A549 (cell line): ENCODE results near the gene IQCF6. TPM values are rescaled to one million over a fixed set of nuclear protein-coding genes. Genes with fewer than 3 reads are reported as not detected.

Source experiments
- ATAC-seq, 2 experiments: fragments of 200-7000 bp in 1 of 2; fragments of >200 bp in 1 of 2; cut with Nextera tagmentation in 1 of 2; cut with Tn5 transposase in 1 of 2; 3 replicates each; pipeline versions ENCODE4 v1.8.0 to v1.9.1; 2018 to 2020; ENCODE audit warnings: mild to moderate bottlenecking in 1 of 2, moderate library complexity in 1 of 2
- CTCF ChIA-PET: fragments of 300-600 bp; sonication (Branson Sonifier 250); formaldehyde crosslinking; extraction: SDS; loops from one replicate; lab custom pipeline; 2021; ENCODE audit warnings: antibody characterized with exemption, inconsistent platforms; lab: Yijun Ruan, JAX
- POLR2A ChIA-PET: fragments of 350-600 bp; formaldehyde crosslinking; extraction: SDS; loops from one replicate; lab custom pipeline; 2021; ENCODE audit warnings: antibody characterized with exemption, inconsistent platforms; lab: Yijun Ruan, JAX
- DNase-seq, 2 experiments: peaks; one replicate each; pipeline versions ENCODE4 v3.0.0 to v3.0.0-alpha.2; 2011 to 2016; ENCODE audit warnings: low read depth in 1 of 2, low spot score in 1 of 2
- FAIRE-seq: peaks from 2 replicates; lab custom pipeline; 2011; peaks lifted over from hg19 to GRCh38; lab: Jason Lieb, UNC
- H3K27ac ChIP-seq, 2 experiments: fragments of >200 bp; sonication (Bioruptor Twin); formaldehyde crosslinking; 3 replicates each; pipeline ENCODE4 v1.5.1; 2016 to 2017
- H3K4me1 ChIP-seq: fragments of >200 bp; sonication (Bioruptor Twin); formaldehyde crosslinking; 3 replicates; pipeline ENCODE4 v1.6.1; 2016
- H3K4me2 ChIP-seq: fragments of >200 bp; sonication (Bioruptor Twin); formaldehyde crosslinking; 3 replicates; pipeline ENCODE4 v1.6.1; 2016
- H3K4me3 ChIP-seq: fragments of >200 bp; sonication (Bioruptor Twin); formaldehyde crosslinking; 3 replicates; pipeline ENCODE4 v1.5.1; 2016
- H3K9me3 ChIP-seq: fragments of >200 bp; sonication (Bioruptor Twin); formaldehyde crosslinking; 3 replicates; pipeline ENCODE4 v1.6.1; 2016
- BHLHE40 ChIP-seq: IDR thresholded peaks from 2 replicates; pipeline ENCODE4 v1.6.1; 2012; ENCODE audit warnings: low read depth, low read length, inconsistent platforms
- CHD2 ChIP-seq: fragments of 150-350 bp; IDR thresholded peaks from 2 replicates; pipeline ENCODE4 v1.6.1; 2014; ENCODE audit warnings: low read length; ENCODE audit not compliant: partially characterized antibody
- EHF ChIP-seq: fragments of 250-450 bp; sonication (Bioruptor Pico); IDR thresholded peaks from 2 replicates; pipeline ENCODE4 v1.5.0; 2020; ENCODE audit warnings: mild to moderate bottlenecking
- EP300 ChIP-seq, 2 experiments: fragments of >200 bp; sonication (Bioruptor Twin); formaldehyde crosslinking; IDR thresholded peaks; 2 replicates in 1 of 2; 3 replicates in 1 of 2; pipeline ENCODE4 v1.6.1; 2016 to 2017
- FOXS1 ChIP-seq: fragments of 250-450 bp; sonication (Bioruptor Pico); IDR thresholded peaks from 2 replicates; pipeline ENCODE4 v1.5.0; 2020; ENCODE audit warnings: mild to moderate bottlenecking, moderate library complexity
- HDAC2 ChIP-seq: fragments of 200-600 bp; sonication (generic); IDR thresholded peaks from 2 replicates; pipeline ENCODE4 v1.6.1; 2016
- HOXA7 ChIP-seq: fragments of 250-450 bp; sonication (Bioruptor Pico); IDR thresholded peaks from 2 replicates; pipeline ENCODE4 v1.5.0; 2020; ENCODE audit warnings: mild to moderate bottlenecking, moderate library complexity
- HOXB13 ChIP-seq: fragments of 250-450 bp; sonication (Bioruptor Pico); IDR thresholded peaks from 2 replicates; pipeline ENCODE4 v1.5.0; 2020; ENCODE audit warnings: low read depth, mild to moderate bottlenecking, moderate library complexity
- KDM1A ChIP-seq: fragments of 200-600 bp; sonication (generic); IDR thresholded peaks from 2 replicates; pipeline ENCODE4 v1.6.1; 2016; ENCODE audit warnings: low read depth, mild to moderate bottlenecking
- KDM5A ChIP-seq: fragments of 200-600 bp; sonication (generic); IDR thresholded peaks from 2 replicates; pipeline ENCODE4 v1.6.1; 2016; ENCODE audit warnings: antibody characterized with exemption, mild to moderate bottlenecking
- PHF8 ChIP-seq: fragments of 200-600 bp; sonication (generic); IDR thresholded peaks from 2 replicates; pipeline ENCODE4 v1.6.1; 2016; ENCODE audit warnings: low read depth, mild to moderate bottlenecking, antibody characterized with exemption, moderate library complexity, borderline replicate concordance
- POLR2A ChIP-seq: IDR thresholded peaks from 2 replicates; pipeline ENCODE4 v1.6.1; 2012; ENCODE audit warnings: mild to moderate bottlenecking, low read length
- RARB ChIP-seq: fragments of 250-450 bp; sonication (Bioruptor Pico); IDR thresholded peaks from 2 replicates; pipeline ENCODE4 v1.8.0; 2021; ENCODE audit warnings: mild to moderate bottlenecking, moderate library complexity
- RCOR1 ChIP-seq: fragments of 150-350 bp; IDR thresholded peaks from 2 replicates; pipeline ENCODE4 v1.6.1; 2014; ENCODE audit warnings: antibody characterized with exemption, low read length, low read depth
- ZC3H11A ChIP-seq: fragments of 450-650 bp; IDR thresholded peaks from 2 replicates; pipeline ENCODE4 v1.6.1; 2014; ENCODE audit warnings: antibody characterized with exemption, mild to moderate bottlenecking
- ZSCAN20 ChIP-seq: fragments of 250-450 bp; sonication (Bioruptor Pico); IDR thresholded peaks from 2 replicates; pipeline ENCODE4 v1.8.0; 2022; ENCODE audit warnings: mild to moderate bottlenecking, moderate library complexity
- WGBS: methylation state at CpG from one replicate; pipeline ENCODE4 v1.1.6; 2017; ENCODE audit errors: missing lambda C conversion rate; 5-methylcytosine and 5-hydroxymethylcytosine counted together
- polyA plus RNA-seq, 4 experiments: library from polyadenylated mRNA; depleted of rRNA in 3 of 4; stranded (reverse); fragments of >200 nt; fragmentation: RNase III in 1 of 4; extraction: RNeasy Plus Mini Kit Qiagen cat#74134 plus additional on column Dnase treatment in 1 of 4; gene quantifications; 2 replicates in 3 of 4; 3 replicates in 1 of 4; pipeline ENCODE4 v1.2.3, GENCODE V29; 2011 to 2017
- TF ChIP-seq, protein P1 (sequence below): fragments of 150-350 bp; IDR thresholded peaks from 2 replicates; pipeline ENCODE4 v1.6.1; 2014; ENCODE audit warnings: low read depth, mild to moderate bottlenecking, low read length
- TF ChIP-seq, protein P2 (sequence below): fragments of 250-450 bp; sonication (Bioruptor Pico); IDR thresholded peaks from 2 replicates; pipeline ENCODE4 v1.5.0; 2020; ENCODE audit warnings: low read depth, mild to moderate bottlenecking, moderate library complexity
- TF ChIP-seq, protein P3 (sequence below): fragments of >200 bp; sonication (Bioruptor Twin); formaldehyde crosslinking; IDR thresholded peaks from 3 replicates; pipeline ENCODE4 v1.6.1; 2016

Gene IQCF6
- polyA plus RNA-seq, 2 of the 4 experiments (the other 2 are of a cell fraction), result not detected

DNA sequence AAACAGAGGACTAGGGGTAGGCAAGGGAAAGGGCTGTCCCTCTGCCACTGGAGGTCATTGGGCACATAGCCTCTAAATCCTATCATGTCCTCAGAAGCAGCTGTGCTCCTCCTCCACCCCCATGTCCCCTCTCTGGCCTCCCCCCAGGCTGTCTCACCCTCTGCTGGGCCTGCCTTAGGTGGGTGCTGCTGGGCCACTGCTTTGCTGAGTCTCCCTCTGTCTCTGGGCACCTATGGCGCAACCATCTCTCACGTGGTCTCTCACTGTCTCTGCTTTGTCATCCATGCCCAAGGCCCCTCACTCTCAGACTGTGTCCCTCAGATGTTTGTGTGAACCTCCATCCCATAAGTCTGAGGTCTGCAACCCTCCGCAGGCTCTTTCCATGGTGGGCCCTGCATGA, 35.0 kb upstream of the IQCF6 start:
- no peaks in the 10 kb centered on the region for H3K9me3 ChIP-seq
- no peak for FAIRE-seq
- TF ChIP-seq FOXS1 (no peak), ZSCAN20 (CRISPR knock-in tag) (no peak), PHF8 (no peak), EP300 (IDR thresholded peaks at IDR 0.05) (no peak), BHLHE40 (no peak), HOXA7 (CRISPR knock-in tag) (no peak), HDAC2 (no peak), RARB (CRISPR knock-in tag) (no peak), EHF (no peak), ZC3H11A (no peak), POLR2A (no peak)
- TF ChIP-seq, protein P1, sequence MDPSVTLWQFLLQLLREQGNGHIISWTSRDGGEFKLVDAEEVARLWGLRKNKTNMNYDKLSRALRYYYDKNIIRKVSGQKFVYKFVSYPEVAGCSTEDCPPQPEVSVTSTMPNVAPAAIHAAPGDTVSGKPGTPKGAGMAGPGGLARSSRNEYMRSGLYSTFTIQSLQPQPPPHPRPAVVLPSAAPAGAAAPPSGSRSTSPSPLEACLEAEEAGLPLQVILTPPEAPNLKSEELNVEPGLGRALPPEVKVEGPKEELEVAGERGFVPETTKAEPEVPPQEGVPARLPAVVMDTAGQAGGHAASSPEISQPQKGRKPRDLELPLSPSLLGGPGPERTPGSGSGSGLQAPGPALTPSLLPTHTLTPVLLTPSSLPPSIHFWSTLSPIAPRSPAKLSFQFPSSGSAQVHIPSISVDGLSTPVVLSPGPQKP, result no peak
- TF ChIP-seq, all 56 proteins: peak for 0
- no peak overlapping the region for H3K4me3 ChIP-seq
- ATAC-seq (no peak), DNase-seq (no peak)
- ChIA-PET POLR2A (no interaction called here), CTCF (no interaction called here)
- H3K4me2 ChIP-seq, result no peak overlapping the region
- H3K27ac ChIP-seq, result no peak overlapping the region
- 75% methylated on average over 3 of the region's 3 CpGs for WGBS
- H3K4me1 ChIP-seq, result no peaks in the 10 kb centered on the region

DNA sequence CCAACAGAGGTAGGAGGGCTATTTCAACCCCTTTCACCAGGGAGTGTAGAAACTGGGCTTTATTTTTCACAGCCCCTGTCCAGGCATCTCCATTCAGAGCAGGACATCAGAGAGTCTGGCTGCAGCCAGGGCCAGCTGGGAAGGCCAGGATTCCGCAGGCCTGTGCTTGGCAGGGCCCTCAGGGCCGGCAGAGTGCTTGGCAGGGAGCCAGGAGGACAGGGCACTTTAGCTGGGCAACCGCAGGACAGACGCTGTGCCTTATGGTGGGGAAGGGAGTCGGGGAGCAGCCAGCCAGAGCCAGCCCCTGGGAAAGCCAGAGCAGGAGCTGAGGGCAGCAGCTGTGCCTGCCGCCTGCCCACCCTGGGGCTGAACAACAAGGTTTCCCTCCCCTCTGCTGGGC, 34.5 kb upstream of the IQCF6 start:
- DNase-seq (no peak), FAIRE-seq (no peak), ATAC-seq (no peak)
- no peaks in the 10 kb centered on the region for H3K9me3 ChIP-seq
- ChIA-PET CTCF (no interaction called here), POLR2A (no interaction called here)
- TF ChIP-seq HDAC2 (no peak), PHF8 (no peak), KDM1A (no peak), BHLHE40 (no peak)
- TF ChIP-seq, protein P2, sequence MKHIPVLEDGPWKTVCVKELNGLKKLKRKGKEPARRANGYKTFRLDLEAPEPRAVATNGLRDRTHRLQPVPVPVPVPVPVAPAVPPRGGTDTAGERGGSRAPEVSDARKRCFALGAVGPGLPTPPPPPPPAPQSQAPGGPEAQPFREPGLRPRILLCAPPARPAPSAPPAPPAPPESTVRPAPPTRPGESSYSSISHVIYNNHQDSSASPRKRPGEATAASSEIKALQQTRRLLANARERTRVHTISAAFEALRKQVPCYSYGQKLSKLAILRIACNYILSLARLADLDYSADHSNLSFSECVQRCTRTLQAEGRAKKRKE (CRISPR knock-in tag), result no peak
- WGBS, result 80% methylated on average over 1 of the region's 6 CpGs
- no peak overlapping the region for H3K4me3 ChIP-seq
- H3K27ac ChIP-seq, result no peak overlapping the region
- H3K4me1 ChIP-seq, result no peaks in the 10 kb centered on the region
- H3K4me2 ChIP-seq, result no peak overlapping the region

DNA sequence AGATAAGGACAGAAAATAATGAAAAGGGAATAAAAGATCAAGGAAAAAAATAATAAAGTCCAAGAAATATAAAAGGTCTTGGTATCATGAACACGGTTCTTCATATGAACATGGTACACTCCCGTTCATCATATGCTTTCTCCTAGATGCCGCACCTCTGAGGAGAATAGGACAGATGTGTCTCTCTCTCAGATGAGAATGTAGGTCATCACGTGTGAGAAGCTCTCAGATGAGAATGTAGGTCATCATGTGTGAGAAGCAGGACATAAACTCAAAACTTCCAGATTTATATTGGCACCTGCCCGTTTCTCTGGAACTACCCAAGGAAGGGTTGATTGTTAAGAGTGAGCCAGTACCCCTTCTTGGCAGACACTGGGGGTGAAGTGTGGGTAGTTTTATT, 29.9 kb upstream of the IQCF6 start:
- FAIRE-seq (no peak), ATAC-seq (no peak), DNase-seq (no peak)
- Histone ChIP-seq H3K9me3 (no peaks in the 10 kb centered on the region), H3K4me1 (no peaks in the 10 kb centered on the region), H3K4me3 (no peak overlapping the region), H3K4me2 (no peak overlapping the region), H3K27ac (no peak overlapping the region)
- CTCF ChIA-PET, result interaction anchor here (0.6 kb wide), 1 partner anchor 281 kb away, joined by 3 read pairs; no protein-coding TSS in a partner anchor
- WGBS, result 44% methylated on average over 5 of the region's 5 CpGs
- POLR2A ChIA-PET, result no interaction called here
- TF ChIP-seq BHLHE40 (no peak), HOXB13 (CRISPR knock-in tag) (no peak), KDM5A (no peak), CHD2 (no peak), HOXA7 (CRISPR knock-in tag) (no peak), RCOR1 (no peak), KDM1A (no peak)
- TF ChIP-seq, protein P3, sequence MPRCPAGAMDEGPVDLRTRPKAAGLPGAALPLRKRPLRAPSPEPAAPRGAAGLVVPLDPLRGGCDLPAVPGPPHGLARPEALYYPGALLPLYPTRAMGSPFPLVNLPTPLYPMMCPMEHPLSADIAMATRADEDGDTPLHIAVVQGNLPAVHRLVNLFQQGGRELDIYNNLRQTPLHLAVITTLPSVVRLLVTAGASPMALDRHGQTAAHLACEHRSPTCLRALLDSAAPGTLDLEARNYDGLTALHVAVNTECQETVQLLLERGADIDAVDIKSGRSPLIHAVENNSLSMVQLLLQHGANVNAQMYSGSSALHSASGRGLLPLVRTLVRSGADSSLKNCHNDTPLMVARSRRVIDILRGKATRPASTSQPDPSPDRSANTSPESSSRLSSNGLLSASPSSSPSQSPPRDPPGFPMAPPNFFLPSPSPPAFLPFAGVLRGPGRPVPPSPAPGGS, result no peak
